HepG2 (cell line): ENCODE measurements around the gene MOK. TPM values are rescaled to one million over a fixed set of nuclear protein-coding genes. Genes with fewer than 3 reads are reported as not detected.

Experiments used
- ATAC-seq: fragments of 200-7000 bp; cut with Tn5 transposase; 3 replicates; pipeline ENCODE4 v1.9.1; 2020; ENCODE audit warnings: mild to moderate bottlenecking, moderate library complexity
- BruUV-seq: library from RNA; stranded (reverse); fragments of 400-500 nt; replicated peaks from 2 replicates; lab custom pipeline; 2021; lab: Mats Ljungman, UMichigan
- CTCF ChIA-PET: fragments of 300-600 bp; formaldehyde crosslinking; extraction: SDS; loops from one replicate; lab custom pipeline; 2021; ENCODE audit warnings: low total read pairs, inconsistent platforms, low intra/inter-chr PET ratio; lab: Yijun Ruan, JAX
- POLR2A ChIA-PET: fragments of 350-600 bp; sonication (Branson Sonifier 250); formaldehyde crosslinking; loops from one replicate; lab custom pipeline; 2020; ENCODE audit warnings: antibody characterized with exemption, inconsistent platforms; lab: Yijun Ruan, JAX
- DNase-seq: peaks from one replicate; pipeline ENCODE4 v3.0.0-alpha.2; 2015; ENCODE audit warnings: low spot score
- FAIRE-seq: peaks from 3 replicates; lab custom pipeline; 2011; peaks lifted over from hg19 to GRCh38; lab: Jason Lieb, UNC
- H2AFZ ChIP-seq: one replicate; pipeline ENCODE4 v1.6.1; 2011; ENCODE audit warnings: low read length, inconsistent platforms
- H3K27ac ChIP-seq: fragments of 300-600 bp; 3 replicates; pipeline ENCODE4 v1.8.0; 2011; ENCODE audit warnings: mixed run types, mild to moderate bottlenecking, mixed read lengths, low read length, inconsistent platforms; ENCODE audit not compliant: insufficient read depth; ENCODE audit errors: extremely low read length
- H3K27me3 ChIP-seq, 2 experiments: fragments of 200-600 bp in 1 of 2; 2 replicates in 1 of 2; 3 replicates in 1 of 2; pipeline versions ENCODE4 v1.6.0 to v1.8.0; 2011; ENCODE audit warnings: low read length in 2 of 2, mild to moderate bottlenecking in 2 of 2, moderate library complexity in 2 of 2, inconsistent platforms in 1 of 2; ENCODE audit not compliant: insufficient read depth in 2 of 2, control insufficient read depth in 1 of 2
- H3K36me3 ChIP-seq, 2 experiments: fragments of 200-600 bp in 1 of 2; replicated peaks in 1 of 2; 2 replicates in 1 of 2; 3 replicates in 1 of 2; pipeline versions ENCODE4 v1.5.1 to v1.8.0; 2011; ENCODE audit warnings: low read length in 2 of 2, inconsistent platforms in 1 of 2; ENCODE audit not compliant: insufficient read depth in 2 of 2, control insufficient read depth in 1 of 2
- H3K4me1 ChIP-seq: 2 replicates; pipeline ENCODE4 v1.5.1; 2012; ENCODE audit warnings: low read length, inconsistent platforms; ENCODE audit not compliant: insufficient read depth
- H3K4me2 ChIP-seq: 2 replicates; pipeline ENCODE4 v1.6.0; 2011; ENCODE audit warnings: low read depth, low read length, inconsistent platforms
- H3K4me3 ChIP-seq, 3 experiments: fragments of 200-600 bp in 1 of 3; sonication (generic), shearing (Covaris generic) in 1 of 3; replicated peaks in 1 of 3; 2 replicates each; pipeline ENCODE4 v1.5.1; 2011 to 2016; ENCODE audit warnings: low read length in 3 of 3, inconsistent platforms in 2 of 3, low read depth in 2 of 3, mild to moderate bottlenecking in 2 of 3, control low read depth in 1 of 3, mixed read lengths in 1 of 3; ENCODE audit not compliant: insufficient read depth in 1 of 3
- H3K79me2 ChIP-seq: one replicate; pipeline ENCODE4 v1.6.1; 2011; ENCODE audit warnings: low read length, inconsistent platforms; ENCODE audit not compliant: insufficient read depth
- H3K9ac ChIP-seq: 2 replicates; pipeline ENCODE4 v1.6.0; 2011; ENCODE audit warnings: mild to moderate bottlenecking, low read depth, low read length, inconsistent platforms; ENCODE audit not compliant: insufficient read depth
- H3K9me3 ChIP-seq: 2 replicates; pipeline ENCODE4 v1.5.1; 2012; ENCODE audit warnings: mild to moderate bottlenecking, low read length
- H4K20me1 ChIP-seq: 2 replicates; pipeline ENCODE4 v1.6.0; 2011; ENCODE audit warnings: inconsistent platforms, mild to moderate bottlenecking, low read length, moderate library complexity; ENCODE audit not compliant: insufficient read depth
- BORCS8-MEF2B ChIP-seq: sonication (generic); formaldehyde crosslinking; IDR thresholded peaks from 2 replicates; pipeline ENCODE4 v1.8.0; 2022; ENCODE audit warnings: mild to moderate bottlenecking, missing genetic modification reagents
- CEBPB ChIP-seq: IDR thresholded peaks from 2 replicates; pipeline ENCODE4 v1.6.1; 2011; ENCODE audit warnings: low read depth, low read length, improper control_type of control experiment, borderline replicate concordance
- FOSL1 ChIP-seq: sonication (generic); formaldehyde crosslinking; IDR thresholded peaks from 2 replicates; pipeline ENCODE4 v1.9.0; 2021; ENCODE audit warnings: missing genetic modification reagents, borderline replicate concordance
- MXD4 ChIP-seq: IDR thresholded peaks from 2 replicates; pipeline ENCODE4 v1.6.1; 2016; ENCODE audit warnings: mild to moderate bottlenecking, missing biosample characterization, missing genetic modification reagents
- ZNF232 ChIP-seq: sonication (generic); formaldehyde crosslinking; IDR thresholded peaks from 2 replicates; pipeline ENCODE4 v1.4.0; 2020; ENCODE audit warnings: missing genetic modification reagents, borderline replicate concordance
- ZNF292 ChIP-seq: sonication (generic); formaldehyde crosslinking; IDR thresholded peaks from 2 replicates; pipeline ENCODE4 v1.8.1; 2022; ENCODE audit warnings: mild to moderate bottlenecking, low read depth, missing genetic modification reagents, borderline replicate concordance
- ZNF33A ChIP-seq: sonication (generic); formaldehyde crosslinking; IDR thresholded peaks from 2 replicates; pipeline ENCODE4 v1.5.1; 2020; ENCODE audit warnings: missing genetic modification reagents, mild to moderate bottlenecking, moderate library complexity, borderline replicate concordance
- ZNF354B ChIP-seq: sonication (generic); formaldehyde crosslinking; IDR thresholded peaks from 2 replicates; pipeline ENCODE4 v1.8.0; 2022; ENCODE audit warnings: mild to moderate bottlenecking, missing genetic modification reagents
- ZNF644 ChIP-seq: IDR thresholded peaks from 2 replicates; pipeline ENCODE4 v1.6.1; 2016; ENCODE audit warnings: low read depth
- ZSCAN29 ChIP-seq: sonication (generic); formaldehyde crosslinking; conservative IDR thresholded peaks from 2 replicates; pipeline ENCODE4 v1.4.0; 2020; ENCODE audit warnings: mild to moderate bottlenecking, missing genetic modification reagents
- WGBS: methylation state at CpG from one replicate; pipeline ENCODE4 v1.1.6; 2017; ENCODE audit warnings: low lambda C conversion rate; 5-methylcytosine and 5-hydroxymethylcytosine counted together
- in situ Hi-C: cut with HindIII; loops from 2 replicates; pipeline ENCODE4 v1.10.0; 2017; ENCODE audit warnings: low pct_unique_long_range_greater_than_20kb; ENCODE audit not compliant: extremely low pct_ligation_motif_present
- intact Hi-C: fragments of 100-400 bp; cut with micrococcal nuclease; formaldehyde crosslinking; loops from one replicate; pipeline ENCODE4 v1.10.0; 2022; ENCODE audit not compliant: unreplicated experiment
- polyA plus RNA-seq, 8 experiments: library from polyadenylated mRNA; depleted of rRNA in 3 of 8; stranded (reverse) in 7 of 8; unstranded in 1 of 8; fragments of >200 nt; fragmentation: Illumina TruSeq in 4 of 8; extraction: Trizol in 4 of 8; gene quantifications; 2 replicates each; pipeline versions ENCODE4 v1.2.1 to v1.2.3, GENCODE V29; 2011 to 2016; ENCODE audit warnings: low read depth in 4 of 8, missing spikeins in 1 of 8, mixed read lengths in 1 of 8; ENCODE audit not compliant: insufficient read depth in 1 of 8
- total RNA-seq, 5 experiments: library from RNA; depleted of rRNA; stranded (reverse); fragments of >200 nt; fragmentation: Illumina TruSeq; extraction: Trizol; gene quantifications; 2 replicates each; pipeline ENCODE4 v1.2.3, GENCODE V29; 2016; ENCODE audit warnings: low read depth in 1 of 5
- TF ChIP-seq, protein P1 (sequence below): sonication (generic); formaldehyde crosslinking; IDR thresholded peaks from one replicate; pipeline ENCODE4 v1.5.1; 2020; ENCODE audit warnings: mild to moderate bottlenecking, missing genetic modification reagents; ENCODE audit errors: not compliant biosample characterization
- TF ChIP-seq, protein P2 (sequence below): sonication (generic); formaldehyde crosslinking; IDR thresholded peaks from 2 replicates; pipeline ENCODE4 v1.8.0; 2022; ENCODE audit warnings: mild to moderate bottlenecking, missing genetic modification reagents, moderate library complexity
- TF ChIP-seq, protein P3 (sequence below): sonication (generic); formaldehyde crosslinking; IDR thresholded peaks from 2 replicates; pipeline ENCODE4 v1.9.0; 2022; ENCODE audit warnings: missing genetic modification reagents, mild to moderate bottlenecking, borderline replicate concordance

The MOK gene
- total and polyA plus RNA-seq, 2 of the 13 experiments (the other 11 are each of a cell fraction or from before 2014, with no cell fraction given) = 15.3 to 16.9 TPM

DNA sequence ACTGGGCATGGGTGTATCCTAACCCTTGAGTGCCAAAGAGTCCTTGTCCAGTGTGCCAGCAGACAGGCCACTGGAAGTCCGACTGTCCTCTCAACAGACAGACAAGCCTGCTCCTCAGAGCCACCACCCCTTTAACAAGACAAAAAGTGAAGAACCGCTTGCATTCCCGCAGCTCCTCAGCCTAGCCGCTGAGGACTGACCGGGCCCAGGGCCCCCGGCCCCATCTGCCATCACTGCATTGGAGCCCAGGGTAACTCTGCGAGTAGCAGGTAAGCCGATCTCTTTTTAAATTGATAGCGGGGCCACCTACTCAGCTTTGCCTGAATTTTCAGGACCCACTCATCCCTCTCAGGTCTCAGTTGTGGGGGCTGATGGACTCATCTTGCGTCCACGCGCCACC, 68.9 kb downstream of the MOK start:
- Histone ChIP-seq H3K36me3 (peaks cover 0 to 8% of the 10 kb centered on the region in 2 experiments; a peak in 1 of 5 replicates), H3K79me2 (no peaks in the 10 kb centered on the region), H4K20me1 (no peaks in the 10 kb centered on the region), H3K27ac (no peak overlapping the region), H2AFZ (no peak overlapping the region), H3K27me3 (no peaks in the 10 kb centered on the region), H3K4me2 (no peak overlapping the region), H3K4me1 (peaks cover 19% of the 10 kb centered on the region; the same call in 1 of the 2 replicates), H3K4me3 (no peak overlapping the region), H3K9ac (no peak overlapping the region), H3K9me3 (no peaks in the 10 kb centered on the region)
- BruUV-seq = no TSS peak
- ATAC-seq = no peak
- CTCF ChIA-PET = interaction anchor here (1.3 to 3.0 kb wide), 2 partner anchors 78 to 81 kb away, joined by 3 to 44 read pairs; no protein-coding TSS in a partner anchor
- in situ Hi-C loops = loop anchor here (5.0 kb wide), 1 partner anchor 76 kb away; no protein-coding TSS in a partner anchor
- DNase-seq = no peak
- FAIRE-seq = no peak
- POLR2A ChIA-PET = no interaction called here
- 78% methylated on average over 8 of the region's 12 CpGs for WGBS
- intact Hi-C loops = no loop called here
- no peak for TF ChIP-seq BORCS8-MEF2B (CRISPR knock-in tag)
- no peak for TF ChIP-seq ZNF232 (CRISPR knock-in tag)
- TF ChIP-seq ZNF292 (CRISPR knock-in tag) = no peak
- no peak for TF ChIP-seq MXD4 (CRISPR knock-in tag)
- TF ChIP-seq, protein P1, sequence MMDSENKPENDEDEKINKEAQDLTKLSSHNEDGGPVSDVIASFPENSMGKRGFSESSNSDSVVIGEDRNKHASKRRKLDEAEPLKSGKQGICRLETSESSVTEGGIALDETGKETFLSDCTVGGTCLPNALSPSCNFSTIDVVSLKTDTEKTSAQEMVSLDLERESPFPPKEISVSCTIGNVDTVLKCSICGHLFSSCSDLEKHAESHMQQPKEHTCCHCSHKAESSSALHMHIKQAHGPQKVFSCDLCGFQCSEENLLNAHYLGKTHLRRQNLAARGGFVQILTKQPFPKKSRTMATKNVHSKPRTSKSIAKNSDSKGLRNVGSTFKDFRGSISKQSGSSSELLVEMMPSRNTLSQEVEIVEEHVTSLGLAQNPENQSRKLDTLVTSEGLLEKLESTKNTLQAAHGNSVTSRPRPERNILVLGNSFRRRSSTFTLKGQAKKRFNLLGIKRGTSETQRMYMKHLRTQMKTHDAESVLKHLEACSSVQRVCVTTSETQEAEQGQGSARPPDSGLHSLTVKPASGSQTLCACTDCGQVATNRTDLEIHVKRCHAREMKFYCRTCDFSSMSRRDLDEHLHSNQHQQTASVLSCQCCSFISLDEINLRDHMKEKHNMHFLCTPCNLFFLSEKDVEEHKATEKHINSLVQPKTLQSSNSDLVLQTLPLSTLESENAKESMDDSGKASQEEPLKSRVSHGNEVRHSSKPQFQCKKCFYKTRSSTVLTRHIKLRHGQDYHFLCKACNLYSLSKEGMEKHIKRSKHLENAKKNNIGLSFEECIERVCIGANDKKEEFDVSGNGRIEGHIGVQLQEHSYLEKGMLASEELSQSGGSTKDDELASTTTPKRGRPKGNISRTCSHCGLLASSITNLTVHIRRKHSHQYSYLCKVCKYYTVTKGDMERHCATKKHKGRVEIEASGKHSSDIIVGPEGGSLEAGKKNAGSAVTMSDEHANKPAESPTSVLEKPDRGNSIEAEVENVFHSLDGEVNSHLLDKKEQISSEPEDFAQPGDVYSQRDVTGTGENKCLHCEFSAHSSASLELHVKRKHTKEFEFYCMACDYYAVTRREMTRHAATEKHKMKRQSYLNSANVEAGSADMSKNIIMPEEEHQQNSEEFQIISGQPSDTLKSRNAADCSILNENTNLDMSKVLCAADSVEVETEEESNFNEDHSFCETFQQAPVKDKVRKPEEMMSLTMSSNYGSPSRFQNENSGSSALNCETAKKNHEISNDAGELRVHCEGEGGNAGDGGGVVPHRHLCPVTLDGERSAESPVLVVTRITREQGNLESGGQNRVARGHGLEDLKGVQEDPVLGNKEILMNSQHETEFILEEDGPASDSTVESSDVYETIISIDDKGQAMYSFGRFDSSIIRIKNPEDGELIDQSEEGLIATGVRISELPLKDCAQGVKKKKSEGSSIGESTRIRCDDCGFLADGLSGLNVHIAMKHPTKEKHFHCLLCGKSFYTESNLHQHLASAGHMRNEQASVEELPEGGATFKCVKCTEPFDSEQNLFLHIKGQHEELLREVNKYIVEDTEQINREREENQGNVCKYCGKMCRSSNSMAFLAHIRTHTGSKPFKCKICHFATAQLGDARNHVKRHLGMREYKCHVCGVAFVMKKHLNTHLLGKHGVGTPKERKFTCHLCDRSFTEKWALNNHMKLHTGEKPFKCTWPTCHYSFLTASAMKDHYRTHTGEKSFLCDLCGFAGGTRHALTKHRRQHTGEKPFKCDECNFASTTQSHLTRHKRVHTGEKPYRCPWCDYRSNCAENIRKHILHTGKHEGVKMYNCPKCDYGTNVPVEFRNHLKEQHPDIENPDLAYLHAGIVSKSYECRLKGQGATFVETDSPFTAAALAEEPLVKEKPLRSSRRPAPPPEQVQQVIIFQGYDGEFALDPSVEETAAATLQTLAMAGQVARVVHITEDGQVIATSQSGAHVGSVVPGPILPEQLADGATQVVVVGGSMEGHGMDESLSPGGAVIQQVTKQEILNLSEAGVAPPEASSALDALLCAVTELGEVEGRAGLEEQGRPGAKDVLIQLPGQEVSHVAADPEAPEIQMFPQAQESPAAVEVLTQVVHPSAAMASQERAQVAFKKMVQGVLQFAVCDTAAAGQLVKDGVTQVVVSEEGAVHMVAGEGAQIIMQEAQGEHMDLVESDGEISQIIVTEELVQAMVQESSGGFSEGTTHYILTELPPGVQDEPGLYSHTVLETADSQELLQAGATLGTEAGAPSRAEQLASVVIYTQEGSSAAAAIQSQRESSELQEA (CRISPR knock-in tag) = no peak
- no peak for TF ChIP-seq ZSCAN29 (CRISPR knock-in tag)
- no peak for TF ChIP-seq ZNF33A (CRISPR knock-in tag)
- TF ChIP-seq, protein P2, sequence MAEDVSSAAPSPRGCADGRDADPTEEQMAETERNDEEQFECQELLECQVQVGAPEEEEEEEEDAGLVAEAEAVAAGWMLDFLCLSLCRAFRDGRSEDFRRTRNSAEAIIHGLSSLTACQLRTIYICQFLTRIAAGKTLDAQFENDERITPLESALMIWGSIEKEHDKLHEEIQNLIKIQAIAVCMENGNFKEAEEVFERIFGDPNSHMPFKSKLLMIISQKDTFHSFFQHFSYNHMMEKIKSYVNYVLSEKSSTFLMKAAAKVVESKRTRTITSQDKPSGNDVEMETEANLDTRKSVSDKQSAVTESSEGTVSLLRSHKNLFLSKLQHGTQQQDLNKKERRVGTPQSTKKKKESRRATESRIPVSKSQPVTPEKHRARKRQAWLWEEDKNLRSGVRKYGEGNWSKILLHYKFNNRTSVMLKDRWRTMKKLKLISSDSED (CRISPR knock-in tag) = no peak
- no peak for TF ChIP-seq ZNF354B (CRISPR knock-in tag)
- TF ChIP-seq ZNF644 (CRISPR knock-in tag) = no peak
- no peak for TF ChIP-seq FOSL1 (CRISPR knock-in tag)
- no peak for TF ChIP-seq CEBPB
- TF ChIP-seq, protein P3, sequence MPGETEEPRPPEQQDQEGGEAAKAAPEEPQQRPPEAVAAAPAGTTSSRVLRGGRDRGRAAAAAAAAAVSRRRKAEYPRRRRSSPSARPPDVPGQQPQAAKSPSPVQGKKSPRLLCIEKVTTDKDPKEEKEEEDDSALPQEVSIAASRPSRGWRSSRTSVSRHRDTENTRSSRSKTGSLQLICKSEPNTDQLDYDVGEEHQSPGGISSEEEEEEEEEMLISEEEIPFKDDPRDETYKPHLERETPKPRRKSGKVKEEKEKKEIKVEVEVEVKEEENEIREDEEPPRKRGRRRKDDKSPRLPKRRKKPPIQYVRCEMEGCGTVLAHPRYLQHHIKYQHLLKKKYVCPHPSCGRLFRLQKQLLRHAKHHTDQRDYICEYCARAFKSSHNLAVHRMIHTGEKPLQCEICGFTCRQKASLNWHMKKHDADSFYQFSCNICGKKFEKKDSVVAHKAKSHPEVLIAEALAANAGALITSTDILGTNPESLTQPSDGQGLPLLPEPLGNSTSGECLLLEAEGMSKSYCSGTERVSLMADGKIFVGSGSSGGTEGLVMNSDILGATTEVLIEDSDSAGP = no peak
